ENCODE data around the gene GLRA1.

Gene GLRA1

GRCh38 chr5:151800532-151800931, 124.1 kb downstream of the GLRA1 start:
- Histone ChIP-seq H2AK5ac (ENCODE audit: low read length, severe bottlenecking) (no peak overlapping the region), H2BK12ac (ENCODE audit: low read length in 2 of 2) (no peak overlapping the region), H3K27me3 (ENCODE audit: control insufficient read depth in 1 of 2, insufficient read depth in 1 of 2, low read length in 2 of 2) (no peaks in the 10 kb centered on the region), H3K14ac (ENCODE audit: low read length in 2 of 2) (no peak overlapping the region), H3K9ac (ENCODE audit: low read length) (no peak overlapping the region), H3K79me1 (replicated peaks; ENCODE audit: low read length, poor library complexity, severe bottlenecking) (peaks cover 5% of the 10 kb centered on the region), H2BK120ac (ENCODE audit: low read depth, low read length) (no peak overlapping the region), H2BK5ac (ENCODE audit: low read depth, low read length, poor library complexity, severe bottlenecking) (no peak overlapping the region), H3K4ac (ENCODE audit: low read depth in 1 of 2, low read length in 2 of 2) (no peak overlapping the region), H4K91ac (ENCODE audit: low read length) (no peak overlapping the region), H3K4me1 (ENCODE audit: control insufficient read depth, insufficient read depth, low read depth, low read length) (peaks cover 6% of the 10 kb centered on the region), H3K23ac (ENCODE audit: low read length in 2 of 2) (no peak overlapping the region), H3K4me3 (ENCODE audit: insufficient read depth in 1 of 2, low read depth in 1 of 2, low read length in 2 of 2) (no peak overlapping the region), H2BK15ac (ENCODE audit: low read depth, poor library complexity, severe bottlenecking) (no peak overlapping the region), H3K4me2 (ENCODE audit: low read length, poor library complexity, severe bottlenecking) (no peak overlapping the region), H3K36me3 (ENCODE audit: control insufficient read depth in 1 of 2, insufficient read depth in 2 of 2, low read depth in 1 of 2, low read length in 2 of 2) (peaks cover 23 to 96% of the 10 kb centered on the region in 2 experiments), H3K18ac (ENCODE audit: low read depth in 1 of 2, low read length in 2 of 2) (no peak overlapping the region), H3K27ac (ENCODE audit: low read length, poor library complexity, severe bottlenecking) (no peak overlapping the region), H3K9me3 (ENCODE audit: control insufficient read depth, low read length) (no peaks in the 10 kb centered on the region), H4K8ac (ENCODE audit: low read length) (no peak overlapping the region), H2AFZ (ENCODE audit: low read depth, low read length) (no peak overlapping the region)
- 98% methylated on average over 2 of the region's 2 CpGs for WGBS
- peak; percentile 19 for DNase-seq

DNA sequence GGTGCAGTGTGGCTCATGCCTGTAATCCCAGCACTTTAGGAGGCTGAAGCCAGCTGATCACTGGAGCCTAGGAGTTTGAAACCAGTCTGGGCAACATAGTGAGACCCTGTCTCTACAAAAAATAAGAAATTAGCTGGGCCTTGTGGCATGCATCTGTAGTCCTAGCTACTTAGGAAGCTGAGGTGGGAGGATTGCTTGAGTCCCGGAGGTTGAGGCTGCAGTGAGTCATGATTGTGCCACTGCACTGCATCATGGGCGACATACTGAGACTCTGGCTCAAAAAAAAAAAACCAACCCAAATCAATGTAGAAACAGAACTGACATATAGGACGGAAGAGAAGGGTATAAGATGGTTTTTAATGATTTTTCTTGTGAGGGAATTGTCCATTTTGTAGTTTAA, 125.2 kb downstream of the GLRA1 start:
- 38% methylated on average over 1 of the region's 3 CpGs for WGBS
- Histone ChIP-seq H4K8ac (ENCODE audit: low read length) (no peak overlapping the region), H2BK120ac (ENCODE audit: low read depth, low read length) (no peak overlapping the region), H3K36me3 (ENCODE audit: control insufficient read depth in 1 of 2, insufficient read depth in 2 of 2, low read depth in 1 of 2, low read length in 2 of 2) (peaks cover 27 to 95% of the 10 kb centered on the region in 2 experiments), H2BK5ac (ENCODE audit: low read depth, low read length, poor library complexity, severe bottlenecking) (no peak overlapping the region), H3K4me2 (ENCODE audit: low read length, poor library complexity, severe bottlenecking) (no peak overlapping the region), H2AFZ (ENCODE audit: low read depth, low read length) (no peak overlapping the region), H2BK15ac (ENCODE audit: low read depth, poor library complexity, severe bottlenecking) (no peak overlapping the region), H2AK5ac (ENCODE audit: low read length, severe bottlenecking) (no peak overlapping the region), H3K9me3 (ENCODE audit: control insufficient read depth, low read length) (no peaks in the 10 kb centered on the region), H2BK12ac (ENCODE audit: low read length in 2 of 2) (no peak overlapping the region), H3K23ac (ENCODE audit: low read length in 2 of 2) (no peak overlapping the region), H3K4me3 (ENCODE audit: insufficient read depth in 1 of 2, low read depth in 1 of 2, low read length in 2 of 2) (no peak overlapping the region), H3K79me1 (replicated peaks; ENCODE audit: low read length, poor library complexity, severe bottlenecking) (peaks cover 7% of the 10 kb centered on the region), H4K91ac (ENCODE audit: low read length) (no peak overlapping the region), H3K4ac (ENCODE audit: low read depth in 1 of 2, low read length in 2 of 2) (no peak overlapping the region), H3K27me3 (ENCODE audit: control insufficient read depth in 1 of 2, insufficient read depth in 1 of 2, low read length in 2 of 2) (no peaks in the 10 kb centered on the region), H3K9ac (ENCODE audit: low read length) (no peak overlapping the region), H3K4me1 (ENCODE audit: control insufficient read depth, insufficient read depth, low read depth, low read length) (peaks cover 6% of the 10 kb centered on the region), H3K27ac (ENCODE audit: low read length, poor library complexity, severe bottlenecking) (no peak overlapping the region), H3K18ac (ENCODE audit: low read depth in 1 of 2, low read length in 2 of 2) (no peak overlapping the region), H3K14ac (ENCODE audit: low read length in 2 of 2) (no peak overlapping the region)
- DNase-seq = peak; percentile 40

GRCh38 chr5:151798674-151799073, 126.0 kb downstream of the GLRA1 start:
- 100% methylated on average over 2 of the region's 3 CpGs for WGBS
- no peak overlapping the region for H2AFZ ChIP-seq (ENCODE audit: low read depth, low read length)
- no peak overlapping the region for H4K91ac ChIP-seq (ENCODE audit: low read length)

DNA sequence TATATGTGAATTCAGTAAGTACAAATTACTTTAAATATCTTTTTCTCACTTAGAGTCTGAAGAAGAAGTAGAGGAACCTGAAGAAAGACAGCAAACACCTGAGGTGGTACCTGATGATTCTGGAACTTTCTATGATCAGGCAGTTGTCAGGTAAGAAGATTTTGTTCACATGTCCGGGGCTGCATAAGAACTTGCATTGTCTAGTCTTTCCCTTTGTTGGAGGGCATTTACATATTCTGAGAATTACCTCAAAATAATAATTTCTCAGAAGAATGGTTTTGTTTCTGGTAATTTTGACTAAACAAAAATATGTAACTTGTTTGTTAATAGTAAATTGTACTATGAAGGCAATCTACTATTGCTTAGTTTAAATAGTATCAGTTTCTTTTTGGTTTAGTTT, 129.2 kb downstream of the GLRA1 start:
- H3K18ac ChIP-seq (ENCODE audit: low read depth in 1 of 2, low read length in 2 of 2) = no peak overlapping the region
- no CpG with 5 or more reads among the region's 1 CpG for WGBS
- no peak overlapping the region for H3K23ac ChIP-seq (ENCODE audit: low read length in 2 of 2)
- no peak overlapping the region for H2BK15ac ChIP-seq (ENCODE audit: low read depth, poor library complexity, severe bottlenecking)
- H3K4ac ChIP-seq (ENCODE audit: low read depth in 1 of 2, low read length in 2 of 2) = no peak overlapping the region
- H3K9me3 ChIP-seq (ENCODE audit: control insufficient read depth, low read length) = no peaks in the 10 kb centered on the region
- H2BK12ac ChIP-seq (ENCODE audit: low read length in 2 of 2) = no peak overlapping the region
- peaks cover 31 to 97% of the 10 kb centered on the region in 2 experiments for H3K36me3 ChIP-seq (ENCODE audit: control insufficient read depth in 1 of 2, insufficient read depth in 2 of 2, low read depth in 1 of 2, low read length in 2 of 2)
- no peak overlapping the region for H2AFZ ChIP-seq (ENCODE audit: low read depth, low read length)
- H3K79me1 ChIP-seq (replicated peaks; ENCODE audit: low read length, poor library complexity, severe bottlenecking) = peaks cover 15% of the 10 kb centered on the region
- no peak overlapping the region for H3K4me3 ChIP-seq (ENCODE audit: insufficient read depth in 1 of 2, low read depth in 1 of 2, low read length in 2 of 2)
- no peak overlapping the region for H4K91ac ChIP-seq (ENCODE audit: low read length)
- no peak overlapping the region for H2AK5ac ChIP-seq (ENCODE audit: low read length, severe bottlenecking)
- no peaks in the 10 kb centered on the region for H3K27me3 ChIP-seq (ENCODE audit: control insufficient read depth in 1 of 2, insufficient read depth in 1 of 2, low read length in 2 of 2)
- H3K14ac ChIP-seq (ENCODE audit: low read length in 2 of 2) = no peak overlapping the region
- no peak overlapping the region for H3K4me2 ChIP-seq (ENCODE audit: low read length, poor library complexity, severe bottlenecking)
- no peak overlapping the region for H4K8ac ChIP-seq (ENCODE audit: low read length)
- H2BK120ac ChIP-seq (ENCODE audit: low read depth, low read length) = no peak overlapping the region
- no peak for DNase-seq
- no peak overlapping the region for H3K27ac ChIP-seq (ENCODE audit: low read length, poor library complexity, severe bottlenecking)
- peaks cover 1% of the 10 kb centered on the region for H3K4me1 ChIP-seq (ENCODE audit: control insufficient read depth, insufficient read depth, low read depth, low read length)
- no peak overlapping the region for H2BK5ac ChIP-seq (ENCODE audit: low read depth, low read length, poor library complexity, severe bottlenecking)
- H3K9ac ChIP-seq (ENCODE audit: low read length) = no peak overlapping the region

More at GRCh38 chr5:151798674-151799073, 126.0 kb downstream of the GLRA1 start:
- no peak overlapping the region for H2BK12ac ChIP-seq (ENCODE audit: low read length in 2 of 2)
- no peak overlapping the region for H3K27ac ChIP-seq (ENCODE audit: low read length, poor library complexity, severe bottlenecking)
- H3K18ac ChIP-seq (ENCODE audit: low read depth in 1 of 2, low read length in 2 of 2) = no peak overlapping the region
- no peak overlapping the region for H3K23ac ChIP-seq (ENCODE audit: low read length in 2 of 2)
- peaks cover 8% of the 10 kb centered on the region for H3K79me1 ChIP-seq (replicated peaks; ENCODE audit: low read length, poor library complexity, severe bottlenecking)
- H3K4me2 ChIP-seq (ENCODE audit: low read length, poor library complexity, severe bottlenecking) = no peak overlapping the region
- no peak overlapping the region for H3K4ac ChIP-seq (ENCODE audit: low read depth in 1 of 2, low read length in 2 of 2)
- H2BK5ac ChIP-seq (ENCODE audit: low read depth, low read length, poor library complexity, severe bottlenecking) = no peak overlapping the region
- no peak overlapping the region for H4K8ac ChIP-seq (ENCODE audit: low read length)
- H3K27me3 ChIP-seq (ENCODE audit: control insufficient read depth in 1 of 2, insufficient read depth in 1 of 2, low read length in 2 of 2) = no peaks in the 10 kb centered on the region
- H2BK120ac ChIP-seq (ENCODE audit: low read depth, low read length) = no peak overlapping the region
- no peak overlapping the region for H2AK5ac ChIP-seq (ENCODE audit: low read length, severe bottlenecking)
- no peak overlapping the region for H3K4me3 ChIP-seq (ENCODE audit: insufficient read depth in 1 of 2, low read depth in 1 of 2, low read length in 2 of 2)
- H2BK15ac ChIP-seq (ENCODE audit: low read depth, poor library complexity, severe bottlenecking) = no peak overlapping the region
- peaks cover 26 to 95% of the 10 kb centered on the region in 2 experiments for H3K36me3 ChIP-seq (ENCODE audit: control insufficient read depth in 1 of 2, insufficient read depth in 2 of 2, low read depth in 1 of 2, low read length in 2 of 2)
- H3K4me1 ChIP-seq (ENCODE audit: control insufficient read depth, insufficient read depth, low read depth, low read length) = peaks cover 3% of the 10 kb centered on the region
- H3K9me3 ChIP-seq (ENCODE audit: control insufficient read depth, low read length) = no peaks in the 10 kb centered on the region
- H3K14ac ChIP-seq (ENCODE audit: low read length in 2 of 2) = no peak overlapping the region
- H3K9ac ChIP-seq (ENCODE audit: low read length) = no peak overlapping the region
- DNase-seq = no peak

All from mesenchymal stem cell (in vitro differentiated cells and primary cell).